ENCODE measurements around the gene OLFML1.

DNA sequence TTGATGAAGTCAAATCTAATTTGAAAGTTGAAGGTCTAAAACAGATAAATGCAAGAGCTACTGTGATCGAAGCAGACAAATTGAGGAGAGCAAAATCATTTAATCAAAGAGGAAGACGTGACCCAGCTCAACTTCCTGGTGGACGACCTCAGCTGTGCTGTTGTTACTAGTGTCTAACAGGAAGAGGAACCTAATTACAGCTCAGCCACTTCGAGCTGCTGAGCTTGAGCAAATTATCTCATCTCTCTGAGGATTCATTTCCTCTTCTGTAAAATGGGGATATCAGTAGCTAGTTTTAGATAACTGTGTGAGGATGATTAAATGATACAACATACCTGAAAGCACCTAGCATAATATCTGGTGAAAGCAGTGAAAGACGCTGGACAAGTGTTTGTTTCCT is 48.6 kb upstream of the OLFML1 start:
- TF ChIP-seq, protein P1, sequence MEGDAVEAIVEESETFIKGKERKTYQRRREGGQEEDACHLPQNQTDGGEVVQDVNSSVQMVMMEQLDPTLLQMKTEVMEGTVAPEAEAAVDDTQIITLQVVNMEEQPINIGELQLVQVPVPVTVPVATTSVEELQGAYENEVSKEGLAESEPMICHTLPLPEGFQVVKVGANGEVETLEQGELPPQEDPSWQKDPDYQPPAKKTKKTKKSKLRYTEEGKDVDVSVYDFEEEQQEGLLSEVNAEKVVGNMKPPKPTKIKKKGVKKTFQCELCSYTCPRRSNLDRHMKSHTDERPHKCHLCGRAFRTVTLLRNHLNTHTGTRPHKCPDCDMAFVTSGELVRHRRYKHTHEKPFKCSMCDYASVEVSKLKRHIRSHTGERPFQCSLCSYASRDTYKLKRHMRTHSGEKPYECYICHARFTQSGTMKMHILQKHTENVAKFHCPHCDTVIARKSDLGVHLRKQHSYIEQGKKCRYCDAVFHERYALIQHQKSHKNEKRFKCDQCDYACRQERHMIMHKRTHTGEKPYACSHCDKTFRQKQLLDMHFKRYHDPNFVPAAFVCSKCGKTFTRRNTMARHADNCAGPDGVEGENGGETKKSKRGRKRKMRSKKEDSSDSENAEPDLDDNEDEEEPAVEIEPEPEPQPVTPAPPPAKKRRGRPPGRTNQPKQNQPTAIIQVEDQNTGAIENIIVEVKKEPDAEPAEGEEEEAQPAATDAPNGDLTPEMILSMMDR (IDR thresholded peaks at IDR 0.05): no peak
- TF ChIP-seq EP300 (IDR thresholded peaks at IDR 0.05): no peak
